GM21515 (cell line): ENCODE measurements around the gene WRAP73.

Experiments
- ATAC-seq: cut with Tn5 transposase; IDR thresholded peaks from one replicate; pipeline ENCODE4 v1.9.1; 2021; ENCODE audit not compliant: unreplicated experiment

The WRAP73 gene

GRCh38 chr1:3681898-3682806 lies 32.2 kb upstream of the WRAP73 start:
- no peak for ATAC-seq

GRCh38 chr1:3681231-3681897 lies 31.5 kb upstream of the WRAP73 start:
- ATAC-seq, result no peak

- ATAC-seq, result no peak
Measured at GRCh38 chr1:3680488-3681230, 30.8 kb upstream of the WRAP73 start.

GRCh38 chr1:3679799-3680453 lies 30.0 kb upstream of the WRAP73 start:
- ATAC-seq, result no peak

GRCh38 chr1:3679098-3679555 lies 29.2 kb upstream of the WRAP73 start:
- ATAC-seq, result no peak

GRCh38 chr1:3678361-3679097 lies 28.6 kb upstream of the WRAP73 start:
- no peak for ATAC-seq

- ATAC-seq, result no peak
Measured at GRCh38 chr1:3677484-3677883, 27.6 kb upstream of the WRAP73 start.

GRCh38 chr1:3676581-3677470 lies 26.9 kb upstream of the WRAP73 start:
- ATAC-seq, result peak; percentile 57

- ATAC-seq, result no peak
Measured at GRCh38 chr1:3675436-3675835, 25.5 kb upstream of the WRAP73 start.

GRCh38 chr1:3674100-3675094 lies 24.5 kb upstream of the WRAP73 start:
- no peak for ATAC-seq

- no peak for ATAC-seq
Measured at GRCh38 chr1:3673381-3674099, 23.6 kb upstream of the WRAP73 start.

- no peak for ATAC-seq
Measured at GRCh38 chr1:3672971-3673361, 23.1 kb upstream of the WRAP73 start.

GRCh38 chr1:3672231-3672970 lies 22.5 kb upstream of the WRAP73 start:
- ATAC-seq, result no peak

GRCh38 chr1:3671371-3672180 lies 21.7 kb upstream of the WRAP73 start:
- no peak for ATAC-seq

- ATAC-seq, result no peak
Measured at GRCh38 chr1:3670823-3671265, 20.9 kb upstream of the WRAP73 start.

- no peak for ATAC-seq
Measured at GRCh38 chr1:3669971-3670431, 20.1 kb upstream of the WRAP73 start.
